NK-92 (cell line): Measurements from ENCODE around the gene RBM23.
"Not testable (repeated sequence)": the region's sequence is repeated elsewhere in the genome, so short reads cannot be mapped to it uniquely, and the experiment has no call there.

ENCODE experiments used
- DNase-seq: peaks from one replicate; lab custom pipeline; 2025; ENCODE audit not compliant: unreplicated experiment; lab: John Stamatoyannopoulos, UW

Gene RBM23

DNA sequence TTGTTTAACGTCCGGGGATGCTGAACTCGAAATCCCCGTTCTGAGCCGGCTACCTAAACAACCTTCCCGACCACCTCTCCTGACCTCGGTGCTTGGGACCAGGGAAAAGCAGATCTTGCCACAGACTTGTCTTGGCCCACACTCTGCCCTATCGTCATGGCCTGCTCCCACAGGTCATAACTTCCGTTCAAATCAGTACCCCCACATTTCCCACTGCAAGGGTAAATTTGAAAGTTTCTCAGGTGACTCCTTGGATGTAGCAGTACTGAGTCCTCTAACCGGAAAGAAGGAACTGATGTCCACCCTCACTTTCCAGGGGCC lies 612 bp upstream of the RBM23 start:
- no peak for DNase-seq

DNA sequence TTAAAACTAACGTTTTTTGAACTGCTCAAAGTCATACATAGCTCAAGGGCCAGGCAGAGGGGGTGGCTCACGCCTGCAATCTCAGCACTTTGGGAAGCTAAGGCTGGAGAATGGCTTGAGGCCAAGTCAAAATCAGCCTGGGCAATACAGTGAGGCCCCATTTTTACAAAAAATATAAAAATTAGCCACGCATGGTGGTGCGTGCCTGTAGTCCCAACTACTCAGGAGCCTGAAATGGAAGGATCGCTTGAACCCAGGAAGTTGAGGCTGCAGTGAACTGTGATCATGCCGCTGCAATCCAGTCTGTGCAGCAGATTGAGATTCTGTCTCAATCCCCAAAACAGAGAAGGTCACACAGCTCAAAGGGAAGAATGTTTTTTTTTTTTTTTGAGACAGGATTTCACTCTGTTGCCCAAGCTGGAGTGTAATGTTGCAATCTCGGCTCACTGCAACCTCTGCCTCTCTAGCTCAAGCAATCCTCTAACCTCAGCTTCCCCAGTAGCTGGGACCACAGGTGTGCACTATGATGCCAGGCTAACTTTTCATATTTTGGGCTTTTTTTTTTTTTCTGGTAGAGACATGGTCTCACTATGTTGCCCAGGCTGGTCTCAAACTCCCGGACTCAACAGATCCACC lies 2.9 kb downstream of the RBM23 start:
- DNase-seq, result no peak

DNA sequence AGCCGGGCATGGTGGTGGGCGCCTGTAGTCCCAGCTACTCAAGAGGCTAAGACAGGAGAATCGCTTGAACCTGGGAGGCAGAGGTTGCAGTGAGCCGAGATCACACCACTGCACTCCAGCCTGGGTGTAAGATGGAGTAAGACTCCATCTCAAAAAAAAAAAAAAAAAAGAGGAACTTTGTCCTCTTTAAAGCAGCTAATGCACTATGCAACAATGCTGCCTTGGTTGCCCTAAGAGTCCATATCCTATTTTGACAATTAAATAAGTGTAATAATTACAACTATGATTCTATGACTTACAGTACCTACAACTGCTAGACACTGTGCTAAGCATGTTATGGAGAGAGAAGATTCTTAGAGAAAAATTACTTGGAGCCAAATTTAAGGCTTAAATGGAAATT lies 4.1 kb downstream of the RBM23 start:
- not testable (repeated sequence) for DNase-seq

DNA sequence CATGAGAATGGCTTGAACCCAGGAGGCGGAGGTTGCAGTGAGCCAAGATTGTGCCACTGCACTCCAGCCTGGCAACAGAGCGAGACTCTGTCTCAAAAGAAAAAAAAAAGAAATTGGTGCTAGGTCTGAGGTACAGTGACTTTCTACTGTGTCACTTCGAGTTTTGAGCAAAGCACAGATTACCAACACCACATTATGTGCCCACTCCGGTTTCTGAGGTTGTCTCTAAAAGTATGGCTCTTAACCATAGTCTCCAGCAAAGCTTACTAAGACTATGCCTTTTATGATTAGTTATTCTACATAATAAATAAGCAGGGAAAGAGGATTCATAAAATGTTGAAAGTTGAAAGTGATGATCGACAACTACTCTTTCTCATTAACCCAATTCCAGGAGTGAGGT lies 8.0 kb downstream of the RBM23 start:
- DNase-seq, result no peak

DNA sequence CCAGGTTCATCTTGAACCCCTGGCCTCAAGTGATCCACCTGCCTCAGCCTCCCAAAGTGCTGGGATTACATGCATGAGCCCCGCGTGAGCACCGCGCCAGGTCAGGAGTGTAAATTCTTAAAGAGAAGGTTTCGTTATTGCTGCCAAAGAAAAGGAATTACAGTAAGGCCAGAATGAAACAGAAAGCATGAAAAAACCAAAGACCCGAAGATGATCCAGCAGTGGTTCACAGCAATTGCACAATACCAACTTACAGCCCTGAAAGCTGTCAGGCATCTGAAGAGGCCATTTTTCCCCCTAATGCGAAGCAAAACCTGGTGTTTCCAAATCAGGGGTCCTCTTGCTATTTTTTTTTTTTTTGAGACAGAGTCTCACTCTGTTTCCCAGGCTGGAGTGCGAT lies 10.3 kb downstream of the RBM23 start:
- no peak for DNase-seq

DNA sequence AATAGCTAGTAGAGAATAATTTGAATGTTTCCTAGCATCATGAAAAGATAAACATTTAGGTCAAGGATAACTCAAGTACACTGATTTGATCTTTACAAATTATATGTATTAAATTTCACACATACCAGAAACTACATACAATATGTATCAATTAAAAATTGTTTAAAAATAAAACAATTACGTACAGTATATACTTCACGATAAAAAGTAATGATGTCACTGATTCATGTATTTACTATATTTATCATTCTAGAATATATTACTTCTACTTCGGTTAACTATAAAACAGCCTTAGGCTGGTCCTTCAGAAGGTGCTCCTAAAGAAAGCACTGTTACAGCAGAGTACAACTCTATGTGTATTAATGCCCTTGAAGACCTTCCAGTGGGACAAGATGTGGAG lies 11.5 kb downstream of the RBM23 start:
- DNase-seq, result no peak

DNA sequence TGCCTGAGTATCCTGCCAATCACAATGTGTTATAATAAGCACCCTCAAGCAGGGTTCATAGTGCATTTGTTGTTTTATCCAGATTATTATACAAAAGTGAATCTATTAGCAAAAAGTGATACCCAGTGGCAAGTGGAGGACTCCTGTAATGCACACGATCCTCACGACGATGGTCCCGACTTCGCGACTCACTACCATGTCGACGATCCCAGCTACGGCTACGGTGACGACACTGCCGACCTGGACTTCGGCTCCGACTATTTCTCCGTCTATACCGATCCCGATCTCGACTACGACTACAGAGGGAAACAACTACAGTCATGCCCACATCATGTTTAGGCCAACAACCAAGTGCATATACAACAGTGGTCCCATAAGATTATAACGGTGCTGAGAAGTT lies 12.9 kb downstream of the RBM23 start:
- no peak for DNase-seq

DNA sequence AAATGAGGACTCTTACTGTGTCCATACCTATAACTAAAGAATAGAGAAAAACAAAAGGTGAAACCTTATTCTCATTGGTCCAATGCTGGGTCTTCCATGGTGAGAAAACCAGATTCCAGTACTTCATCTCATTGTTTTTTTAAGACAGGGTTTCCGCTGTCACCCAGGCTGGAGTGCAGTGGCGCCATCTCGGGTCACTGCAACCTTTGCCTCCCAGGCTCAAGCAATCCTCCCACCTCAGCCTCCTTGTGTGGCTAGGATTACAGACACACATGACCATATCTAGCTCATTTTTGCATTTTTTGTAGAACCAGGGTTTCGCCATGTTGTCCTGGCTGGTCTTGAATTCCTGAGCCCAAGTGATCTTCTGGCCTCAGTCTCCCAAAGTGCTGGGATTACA lies 13.3 kb downstream of the RBM23 start:
- no peak for DNase-seq

DNA sequence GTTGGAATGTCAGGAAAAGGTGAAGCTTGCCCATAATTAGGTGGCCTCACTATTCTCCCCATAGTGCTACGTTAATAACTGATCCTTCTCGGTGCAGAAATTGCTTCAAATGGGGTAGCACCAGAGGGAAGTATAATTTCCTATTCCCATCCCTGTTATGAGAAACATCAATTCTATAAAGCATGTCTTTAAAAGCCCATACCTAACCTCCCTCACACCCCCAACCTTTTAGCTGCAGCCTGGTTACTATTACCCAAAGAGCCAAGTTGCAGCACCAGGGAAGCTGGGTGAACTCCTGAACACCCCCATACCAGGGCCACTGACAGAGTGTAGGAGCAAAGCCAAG lies 15.2 kb downstream of the RBM23 start:
- DNase-seq, result no peak

DNA sequence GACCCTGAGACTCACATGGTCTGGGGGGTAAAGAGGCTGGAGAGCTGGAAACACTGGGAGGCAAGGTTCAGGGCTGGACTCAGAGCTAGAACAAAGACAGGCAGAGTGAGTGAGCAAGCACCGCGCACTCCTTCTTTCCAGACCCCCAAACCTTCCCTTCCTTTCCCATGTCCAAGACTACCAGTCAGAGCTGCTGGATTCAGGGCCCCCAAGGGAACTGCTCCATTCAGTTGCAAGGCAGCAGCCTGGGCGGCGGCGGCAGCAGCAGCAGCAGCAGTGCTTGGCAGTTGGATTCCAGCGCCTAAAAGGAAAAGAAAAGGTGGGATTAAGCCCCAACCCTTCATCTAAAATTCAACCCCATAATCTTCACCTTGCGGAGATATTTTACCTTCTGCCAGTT lies 17.1 kb downstream of the RBM23 start:
- no peak for DNase-seq

DNA sequence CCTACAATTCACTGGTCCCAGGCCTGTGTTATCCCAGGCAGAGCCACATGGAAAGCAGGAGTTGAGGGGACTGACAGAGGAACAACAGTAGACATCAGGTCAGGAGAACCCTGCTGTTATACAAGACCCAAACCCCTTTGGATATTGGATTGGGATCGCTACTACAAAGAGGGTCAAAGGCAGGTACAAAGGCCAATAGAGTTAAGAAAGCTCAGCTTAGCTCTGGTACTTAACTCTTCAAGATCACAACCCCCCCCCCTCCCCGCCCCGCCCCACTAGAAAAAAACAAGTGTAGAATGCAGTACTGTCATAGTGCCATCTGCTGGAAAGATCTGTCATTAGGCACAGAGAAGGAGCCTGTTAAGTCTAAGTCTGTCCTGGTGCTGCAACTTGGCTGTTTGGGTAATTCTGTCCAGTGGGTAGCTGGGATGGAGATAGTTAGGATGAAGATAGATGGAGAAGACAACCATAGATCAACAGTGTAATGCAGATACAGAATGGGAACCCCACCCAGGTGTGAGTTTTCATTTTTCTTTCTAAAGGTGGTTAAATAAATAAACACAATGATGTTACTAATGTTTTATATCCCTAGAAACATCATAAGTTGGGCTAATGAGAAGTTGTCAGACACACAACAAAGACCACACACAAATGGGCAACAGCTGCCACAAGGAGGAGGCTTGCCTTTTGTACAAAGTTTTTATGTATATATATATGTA lies 18.7 kb downstream of the RBM23 start:
- no peak for DNase-seq

DNA sequence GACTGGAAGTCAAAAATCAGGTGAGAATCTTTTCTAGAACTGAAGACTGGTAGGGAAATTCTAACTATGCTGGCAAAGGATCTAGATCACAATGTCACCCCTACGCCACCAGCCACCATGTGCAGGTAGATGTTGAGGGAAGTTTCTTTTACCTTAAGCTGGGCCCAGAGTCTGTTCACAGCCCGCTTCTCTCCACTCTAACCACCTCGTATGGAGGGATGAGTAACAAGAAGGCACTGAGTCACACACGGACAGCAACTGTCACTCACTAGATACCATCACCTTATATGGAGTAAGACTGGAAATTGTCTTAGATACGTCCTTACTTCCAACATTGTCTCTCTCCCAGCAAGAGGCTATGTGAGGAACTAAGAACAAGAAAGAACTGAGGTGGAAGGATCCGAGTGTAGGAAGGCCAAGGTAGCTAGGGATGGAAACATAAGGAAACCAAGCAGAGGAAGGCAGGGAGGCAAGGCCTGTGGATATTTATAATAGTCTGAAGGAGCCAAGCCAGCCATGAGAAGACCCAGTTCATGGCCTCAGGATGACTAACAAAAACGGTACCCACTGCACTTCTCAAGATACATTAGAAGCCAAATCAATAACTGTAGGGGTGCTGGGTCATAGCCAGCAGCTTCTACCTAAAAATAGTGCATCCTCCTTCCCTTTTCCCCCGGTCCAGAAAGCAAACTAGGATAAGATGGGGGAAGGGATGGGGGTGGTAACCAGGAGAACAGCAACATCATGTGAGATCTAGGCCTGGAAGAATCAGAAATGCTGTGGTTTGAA lies 20.5 kb downstream of the RBM23 start:
- no peak for DNase-seq

DNA sequence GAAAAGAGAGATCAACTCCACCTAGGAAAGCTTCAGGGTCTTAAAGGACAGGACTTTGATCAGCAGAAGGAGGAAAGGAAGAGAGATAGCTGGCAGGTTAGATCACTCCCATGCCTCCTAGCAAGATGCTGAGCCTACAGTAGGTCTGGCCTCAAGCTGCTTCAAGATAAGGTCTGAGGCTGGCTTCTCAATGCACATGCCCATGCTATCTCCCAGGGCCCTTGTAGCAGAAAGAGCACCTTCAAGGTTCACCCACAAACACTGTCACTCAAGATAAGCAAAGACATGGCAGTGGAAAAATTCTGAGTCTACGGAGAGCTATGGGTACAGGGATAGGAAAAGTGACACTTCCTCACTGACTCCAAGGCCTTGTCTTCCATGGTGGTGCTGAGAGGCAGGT lies 21.6 kb downstream of the RBM23 start:
- no peak for DNase-seq

DNA sequence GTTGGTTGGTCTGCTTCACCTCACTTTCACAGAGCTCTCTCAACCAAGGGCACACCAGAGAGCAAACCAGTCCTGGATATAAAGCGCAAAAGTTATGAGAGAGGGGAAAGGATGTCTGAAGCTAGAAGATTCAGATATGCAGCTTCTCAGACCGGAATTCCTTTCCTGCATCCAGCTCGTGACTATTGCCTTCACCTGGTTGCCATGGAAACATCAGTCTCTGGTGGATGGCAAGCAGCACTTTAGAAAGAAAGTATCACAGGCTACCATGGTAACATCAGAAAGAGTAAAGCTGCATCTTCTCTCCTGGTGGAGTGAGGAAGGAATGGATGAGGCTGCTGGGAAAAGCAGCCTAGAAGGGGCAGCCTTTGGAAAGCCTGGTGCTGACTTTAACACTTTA lies 22.2 kb downstream of the RBM23 start:
- no peak for DNase-seq

DNA sequence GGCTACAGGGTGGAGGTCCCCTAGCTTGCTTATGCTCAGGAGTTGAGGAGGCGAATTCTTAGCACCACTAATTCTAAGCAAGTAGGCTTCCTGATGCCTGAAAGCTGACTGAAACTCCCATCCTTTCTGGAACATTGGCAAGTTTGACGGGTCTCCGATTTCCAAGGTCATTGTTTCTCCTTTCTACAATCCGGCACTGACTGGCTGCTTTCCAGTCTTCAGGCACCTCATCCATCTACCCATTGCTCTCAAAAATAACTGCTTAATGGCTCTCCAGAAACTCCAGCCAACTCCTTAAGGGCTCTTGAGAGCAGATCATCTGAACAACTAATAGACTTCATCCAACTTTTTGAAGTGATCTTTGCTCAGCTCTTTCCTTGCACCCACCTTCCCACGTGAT lies 22.6 kb downstream of the RBM23 start:
- no peak for DNase-seq

DNA sequence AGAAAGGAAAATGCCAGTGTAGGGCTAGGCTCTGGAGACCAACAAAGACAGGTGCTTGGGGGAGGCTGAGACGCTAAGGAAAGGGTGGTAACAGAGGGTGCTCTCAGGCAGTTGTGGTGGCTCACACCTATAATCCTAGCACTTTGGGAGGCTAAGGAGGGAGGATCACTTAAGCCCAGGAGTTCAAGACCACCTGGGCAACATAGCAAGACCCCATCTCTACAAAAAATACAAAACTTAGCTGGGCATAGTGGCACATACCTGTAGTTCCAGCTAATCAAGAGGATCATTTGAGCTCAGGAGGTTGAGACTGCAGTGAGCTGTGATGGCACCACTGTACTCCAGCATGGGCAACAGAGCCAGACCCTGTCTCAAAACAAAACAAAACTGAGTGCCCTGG lies 23.5 kb downstream of the RBM23 start:
- DNase-seq, result no peak

DNA sequence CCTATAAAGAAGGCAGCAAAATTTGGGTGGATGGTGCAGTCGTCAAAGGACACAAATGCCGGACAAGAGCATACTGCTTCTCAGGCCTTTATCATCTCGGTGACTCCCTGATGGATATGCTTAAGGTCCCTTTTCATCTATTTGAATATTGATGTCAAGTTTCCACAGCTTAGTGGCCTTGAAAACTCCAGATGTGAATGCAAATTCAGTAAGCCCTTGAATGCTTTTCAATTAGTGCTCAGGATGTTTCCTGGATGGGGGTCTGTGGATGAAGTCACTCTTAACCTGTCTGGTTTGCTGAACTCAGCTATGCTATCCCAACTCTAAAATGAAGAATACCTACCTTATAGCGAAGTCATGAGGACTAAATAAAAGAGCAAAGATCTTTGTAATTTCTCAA lies 25.2 kb downstream of the RBM23 start:
- DNase-seq, result no peak

DNA sequence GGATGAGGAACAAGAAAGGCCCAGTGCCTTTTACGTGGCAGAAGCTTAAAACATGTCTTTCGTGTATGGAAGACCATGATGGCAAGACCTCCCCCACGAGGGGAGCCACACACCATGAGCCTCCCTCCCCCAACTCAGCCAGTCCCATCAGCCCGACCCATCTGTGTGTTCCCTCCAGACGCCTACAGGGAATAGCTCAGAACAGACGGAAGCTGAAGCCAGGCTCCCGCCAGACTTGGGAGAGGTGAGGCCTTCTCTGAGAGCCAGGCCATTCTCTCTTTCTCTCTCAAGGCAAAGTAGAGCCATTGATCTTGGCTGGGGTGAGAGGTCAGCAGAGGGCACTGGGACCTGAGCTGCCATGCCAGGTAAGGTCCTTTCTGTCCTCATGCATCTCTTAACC lies 26.5 kb downstream of the RBM23 start:
- DNase-seq, result no peak

DNA sequence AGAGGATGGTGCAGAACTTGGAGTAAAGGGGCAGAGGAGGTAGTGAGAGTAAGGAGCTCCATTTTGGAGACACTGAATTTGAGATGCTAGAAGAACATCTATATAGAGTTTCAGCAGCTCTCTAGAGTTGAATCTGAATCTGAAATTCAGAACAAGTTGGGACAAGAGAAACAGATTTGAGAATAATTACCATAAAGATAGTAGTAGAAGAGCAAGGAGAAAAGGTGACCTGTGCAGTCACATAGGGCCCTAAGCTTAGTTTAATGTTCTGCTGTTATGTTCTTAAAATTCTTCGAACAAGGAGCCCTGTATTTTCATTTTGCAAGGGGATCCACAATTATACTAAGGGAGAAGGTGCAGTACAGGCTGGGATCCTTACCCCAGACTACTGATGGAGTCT lies 28.5 kb downstream of the RBM23 start:
- no peak for DNase-seq

DNA sequence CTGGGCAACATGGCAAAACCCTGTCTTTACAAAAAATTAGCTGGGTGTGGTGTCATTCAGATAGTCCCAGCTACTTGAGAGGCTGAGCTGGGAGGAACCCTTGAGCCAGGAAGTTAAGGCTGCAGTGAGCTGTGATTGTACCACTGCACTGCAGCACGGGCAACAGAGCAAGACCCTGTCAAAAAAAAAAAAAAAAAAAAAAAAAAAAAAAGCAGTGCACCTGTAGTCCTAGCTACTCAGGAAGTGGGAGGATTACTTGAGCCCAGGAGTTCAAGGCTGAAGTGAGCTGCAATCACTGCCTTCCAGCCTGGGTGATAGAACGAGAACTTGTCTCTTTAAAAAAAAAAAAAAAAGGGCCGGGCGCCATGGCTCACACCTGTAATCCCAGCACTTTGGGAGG lies 30.3 kb downstream of the RBM23 start:
- DNase-seq, result no peak

DNA sequence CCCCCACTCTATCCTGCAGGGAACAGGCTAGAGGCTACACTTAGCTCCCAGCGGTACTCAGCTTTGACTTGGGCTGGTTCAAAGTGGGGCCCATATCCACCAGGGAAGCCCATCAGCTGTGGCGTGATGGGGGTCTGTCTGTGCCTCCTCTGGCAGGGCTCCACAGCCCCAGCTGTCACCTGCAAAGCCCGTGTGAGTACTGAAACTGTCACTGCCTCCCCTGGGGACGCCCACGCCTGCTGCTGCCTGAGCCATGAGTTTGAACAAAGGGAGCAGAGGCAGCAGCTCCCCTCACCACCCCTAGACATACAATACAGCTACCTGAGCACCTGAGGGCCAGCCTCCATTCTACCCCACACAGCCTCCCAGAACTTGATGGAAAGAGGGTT lies 31.0 kb downstream of the RBM23 start:
- DNase-seq, result no peak

DNA sequence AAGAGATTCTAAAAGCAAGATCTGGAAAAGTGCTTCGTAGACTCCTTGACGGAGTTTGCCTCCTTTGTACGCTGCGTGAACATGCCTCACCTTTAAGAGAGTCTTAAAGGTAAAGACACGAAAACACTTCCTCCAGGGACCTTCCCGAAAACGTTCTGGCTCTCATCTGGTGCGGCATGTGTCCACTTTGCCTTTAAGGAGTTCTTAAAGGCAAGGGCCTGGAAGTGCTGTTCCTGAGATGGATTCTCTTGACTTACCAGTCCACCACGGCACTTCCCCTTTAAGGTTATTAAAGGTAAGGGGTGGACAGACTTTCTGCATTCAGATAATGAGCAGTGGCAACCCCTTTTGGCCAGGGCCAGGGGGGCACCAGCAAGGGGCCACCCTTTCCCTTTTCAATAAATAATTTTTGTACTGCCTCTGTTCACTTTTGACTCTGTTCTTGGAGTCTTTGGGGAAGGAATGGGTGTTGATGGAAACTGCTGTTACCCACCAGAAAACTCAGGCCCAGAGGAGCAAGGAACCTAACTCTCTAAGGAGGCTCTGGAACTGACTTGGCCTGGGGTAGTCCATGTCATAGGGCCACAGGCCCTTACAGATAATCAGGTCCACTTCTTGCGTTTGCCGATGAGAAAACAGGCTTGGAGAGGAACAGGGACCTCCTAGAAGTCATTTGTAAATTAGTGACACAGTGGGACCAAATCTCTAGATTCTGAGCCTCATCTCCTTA lies 31.5 kb downstream of the RBM23 start:
- no peak for DNase-seq
